NT2/D1 (cell line): ENCODE results near the gene IGFL3.
"Not testable (repeated sequence)": the region's sequence is repeated elsewhere in the genome, so short reads cannot be mapped to it uniquely, and the experiment has no call there.

Source experiments
- DNase-seq: peaks from one replicate; pipeline ENCODE4 v3.0.0-alpha.2; 2011; ENCODE audit warnings: low read depth, low spot score
- H3K27me3 ChIP-seq: 2 replicates; pipeline ENCODE4 v1.6.0; 2011; ENCODE audit warnings: mild to moderate bottlenecking; ENCODE audit not compliant: insufficient read length, insufficient read depth
- H3K36me3 ChIP-seq: 2 replicates; pipeline ENCODE4 v1.6.1; 2011; ENCODE audit warnings: mild to moderate bottlenecking, low read length, mixed read lengths; ENCODE audit not compliant: insufficient read depth, insufficient read length
- H3K4me1 ChIP-seq: 2 replicates; pipeline ENCODE4 v1.5.1; 2011; ENCODE audit not compliant: insufficient read depth, insufficient read length
- H3K4me3 ChIP-seq: 2 replicates; pipeline ENCODE4 v1.5.1; 2011; ENCODE audit warnings: low read depth; ENCODE audit not compliant: insufficient read length
- H3K9ac ChIP-seq: 2 replicates; pipeline ENCODE4 v1.6.0; 2011; ENCODE audit warnings: low read depth; ENCODE audit not compliant: insufficient read length
- H3K9me3 ChIP-seq: 2 replicates; pipeline ENCODE4 v1.5.1; 2011; ENCODE audit warnings: mild to moderate bottlenecking, low read length; ENCODE audit not compliant: insufficient read depth
- SUZ12 ChIP-seq: IDR thresholded peaks from 2 replicates; pipeline ENCODE4 v1.6.1; 2011; ENCODE audit not compliant: insufficient read length, insufficient read depth; ENCODE audit errors: extremely low read depth
- YY1 ChIP-seq: IDR thresholded peaks from 2 replicates; pipeline ENCODE4 v1.6.1; 2011; ENCODE audit not compliant: insufficient read length, insufficient read depth
- ZNF274 ChIP-seq: IDR thresholded peaks from 2 replicates; pipeline ENCODE4 v1.6.1; 2011; ENCODE audit warnings: mild to moderate bottlenecking, low read depth, low read length

The IGFL3 gene

GRCh38 chr19:46081928-46082727 is 42.4 kb downstream of the IGFL3 start:
- TF ChIP-seq SUZ12 (no peak), YY1 (no peak), ZNF274 (no peak)
- Histone ChIP-seq H3K4me3 (no peak overlapping the region), H3K9ac (no peak overlapping the region), H3K27me3 (peaks cover 3% of the 10 kb centered on the region), H3K9me3 (no peaks in the 10 kb centered on the region), H3K4me1 (no peaks in the 10 kb centered on the region), H3K36me3 (no peaks in the 10 kb centered on the region)
- peak; percentile 5 for DNase-seq

- Histone ChIP-seq H3K9ac (no peak overlapping the region), H3K4me3 (no peak overlapping the region), H3K36me3 (no peaks in the 10 kb centered on the region), H3K9me3 (no peaks in the 10 kb centered on the region), H3K27me3 (peaks cover 17% of the 10 kb centered on the region), H3K4me1 (peaks cover 2% of the 10 kb centered on the region)
- TF ChIP-seq SUZ12 (no peak), ZNF274 (no peak), YY1 (no peak)
- DNase-seq = no peak
Observed at GRCh38 chr19:46080561-46080960, 43.9 kb downstream of the IGFL3 start.

GRCh38 chr19:46079576-46079975 is 44.9 kb downstream of the IGFL3 start:
- Histone ChIP-seq H3K4me1 (peaks cover 2% of the 10 kb centered on the region), H3K4me3 (no peak overlapping the region), H3K36me3 (no peaks in the 10 kb centered on the region), H3K9me3 (no peaks in the 10 kb centered on the region), H3K27me3 (peaks cover 27% of the 10 kb centered on the region), H3K9ac (no peak overlapping the region)
- no peak for TF ChIP-seq YY1
- no peak for TF ChIP-seq ZNF274
- no peak for TF ChIP-seq SUZ12
- DNase-seq = no peak

- H3K27me3 ChIP-seq = peaks cover 29% of the 10 kb centered on the region
- peak; percentile 43 for DNase-seq
- H3K4me3 ChIP-seq, H3K36me3 ChIP-seq, H3K4me1 ChIP-seq, H3K9me3 ChIP-seq, H3K9ac ChIP-seq: not testable (repeated sequence)
Observed at GRCh38 chr19:46078573-46079332, 45.7 kb downstream of the IGFL3 start.

- Histone ChIP-seq H3K27me3 (peaks cover 29% of the 10 kb centered on the region), H3K4me1 (peaks cover 2% of the 10 kb centered on the region)
Observed at GRCh38 chr19:46077815-46078167, 46.7 kb downstream of the IGFL3 start.

GRCh38 chr19:46076951-46077814 is 47.3 kb downstream of the IGFL3 start:
- no peaks in the 10 kb centered on the region for H3K9me3 ChIP-seq
- DNase-seq = peak; percentile 74
- peak overlapping the region; percentile 66 for H3K9ac ChIP-seq
- H3K36me3 ChIP-seq = no peaks in the 10 kb centered on the region
- H3K4me1 ChIP-seq = peaks cover 2% of the 10 kb centered on the region
- peak overlapping the region; percentile 64 for H3K4me3 ChIP-seq
- no peak for TF ChIP-seq YY1
- TF ChIP-seq SUZ12 = no peak
- TF ChIP-seq ZNF274 = no peak
- peaks cover 29% of the 10 kb centered on the region for H3K27me3 ChIP-seq

More at GRCh38 chr19:46077815-46078167, 46.7 kb downstream of the IGFL3 start:
- Histone ChIP-seq H3K9me3 (no peaks in the 10 kb centered on the region), H3K4me3 (no peak overlapping the region), H3K36me3 (no peaks in the 10 kb centered on the region), H3K9ac (no peak overlapping the region)
- TF ChIP-seq ZNF274 (no peak), SUZ12 (no peak), YY1 (no peak)
- DNase-seq = no peak
